Stimulated activated CD4-positive, alpha-beta T cell treated with anti-CD3 and anti-CD28 coated beads, Interleukin-1b, Interleukin-23, amount 100 ng/mL, for 24 hours (primary cell): ENCODE data around the gene SFXN2.

Experiments
- DNase-seq, 4 experiments: peaks; one replicate each; pipeline ENCODE4 v3.0.0-alpha.2; 2020; ENCODE audit warnings: low read depth in 4 of 4, low spot score in 1 of 4

The SFXN2 gene

DNA sequence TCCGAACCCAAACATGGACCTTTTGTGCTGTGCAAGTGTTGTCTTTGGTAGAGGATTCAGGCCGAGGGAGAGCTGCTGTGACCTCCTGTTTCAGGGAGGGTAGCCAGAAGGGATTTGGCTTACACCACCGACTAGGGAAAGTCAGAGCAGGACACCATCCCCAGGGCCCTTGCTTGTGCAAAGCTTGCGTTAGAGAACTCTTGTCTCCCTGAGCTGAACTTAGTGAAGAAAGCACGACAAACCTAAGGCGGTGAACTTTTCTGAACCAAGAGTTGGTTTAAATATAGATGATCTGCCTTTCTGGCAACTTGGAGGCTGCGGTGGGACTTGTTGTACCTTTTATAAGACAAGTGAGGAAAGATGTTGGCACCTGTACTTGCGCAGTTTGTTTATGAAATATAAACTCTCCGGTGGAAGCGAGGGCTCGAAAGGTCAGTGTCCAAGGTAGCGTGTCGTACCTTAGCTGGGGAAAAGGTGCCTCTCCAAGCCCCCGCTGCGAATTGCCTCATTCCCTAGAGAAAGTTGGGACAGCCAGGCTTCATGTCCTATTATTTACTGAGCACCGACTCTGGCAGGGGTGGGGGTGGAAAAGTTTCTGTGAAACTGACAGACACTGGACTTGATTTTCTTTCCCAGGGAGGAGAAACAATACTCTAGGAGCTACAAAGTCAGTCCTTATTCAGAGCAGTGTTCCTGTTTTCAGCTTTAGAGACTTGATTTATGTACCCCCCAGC, 60.9 kb downstream of the SFXN2 start:
- DNase-seq = no peak

DNA sequence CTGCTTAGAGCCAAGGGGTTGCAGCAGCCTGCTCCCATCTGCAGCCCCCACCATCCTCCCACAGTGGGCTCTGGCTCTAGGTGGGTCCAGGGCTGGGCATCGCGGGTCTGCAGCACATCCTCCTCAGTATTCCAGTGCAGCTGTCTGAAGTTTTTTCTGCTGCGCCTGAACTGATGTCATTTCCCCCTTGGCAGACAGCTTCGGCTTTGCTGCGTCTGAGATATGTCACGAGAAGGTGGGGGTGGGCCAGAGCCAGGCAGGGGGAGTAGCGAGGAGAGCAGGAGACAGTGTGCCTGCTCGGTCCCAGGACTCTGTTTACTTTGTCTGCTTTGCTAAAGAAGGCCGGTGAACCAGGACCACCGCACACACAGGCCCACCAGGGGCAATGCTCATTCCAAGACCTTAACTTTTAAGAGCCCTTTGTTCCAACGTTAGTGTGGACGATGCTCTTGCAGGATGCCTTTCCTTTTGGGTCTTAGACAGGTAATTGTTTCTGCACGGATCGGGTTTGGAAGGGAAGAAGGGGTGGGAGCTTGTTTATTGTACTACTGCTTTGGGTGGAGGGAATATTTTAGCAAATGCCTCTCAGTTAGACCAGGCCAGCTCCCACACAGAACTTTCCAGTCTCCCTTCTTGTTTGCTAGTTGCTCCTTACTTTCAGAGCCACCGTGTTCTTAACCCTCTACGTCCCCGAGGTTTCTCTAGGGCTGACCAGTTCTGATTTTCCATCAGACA, 61.7 kb downstream of the SFXN2 start:
- DNase-seq = no peak

DNA sequence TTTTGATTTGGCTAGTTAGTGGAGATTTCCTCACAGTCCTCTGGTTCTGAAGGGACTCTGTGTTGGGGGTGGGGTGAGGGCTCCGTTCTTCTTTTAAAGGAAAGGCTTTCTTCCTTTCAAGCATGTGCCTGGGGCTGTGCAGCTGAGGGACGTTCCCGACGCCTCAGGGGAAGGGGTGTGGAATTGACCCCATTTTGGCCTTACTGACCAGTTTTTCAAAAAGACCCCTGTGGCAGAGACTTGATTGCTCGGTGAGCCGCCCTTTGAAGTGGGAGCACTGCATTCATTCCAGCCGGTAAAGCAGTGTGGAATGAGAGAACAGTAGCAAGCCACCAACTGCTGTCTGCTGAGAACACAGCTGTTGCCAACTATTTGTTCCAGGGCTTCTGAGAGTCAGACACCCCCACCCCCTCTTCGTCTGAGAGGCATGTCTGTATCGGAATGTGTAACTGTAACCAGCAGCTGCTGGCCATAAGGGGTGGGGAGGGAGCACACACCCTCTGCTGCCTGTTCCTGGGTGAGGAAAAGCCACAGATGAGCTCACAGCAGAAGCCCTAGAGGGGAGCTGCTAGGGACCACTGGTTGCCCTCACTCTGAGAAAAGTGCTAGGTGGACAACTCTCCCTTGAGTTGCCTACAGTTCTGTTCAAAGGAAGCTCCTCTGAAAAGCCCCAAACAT, 62.5 kb downstream of the SFXN2 start:
- no peak for DNase-seq

DNA sequence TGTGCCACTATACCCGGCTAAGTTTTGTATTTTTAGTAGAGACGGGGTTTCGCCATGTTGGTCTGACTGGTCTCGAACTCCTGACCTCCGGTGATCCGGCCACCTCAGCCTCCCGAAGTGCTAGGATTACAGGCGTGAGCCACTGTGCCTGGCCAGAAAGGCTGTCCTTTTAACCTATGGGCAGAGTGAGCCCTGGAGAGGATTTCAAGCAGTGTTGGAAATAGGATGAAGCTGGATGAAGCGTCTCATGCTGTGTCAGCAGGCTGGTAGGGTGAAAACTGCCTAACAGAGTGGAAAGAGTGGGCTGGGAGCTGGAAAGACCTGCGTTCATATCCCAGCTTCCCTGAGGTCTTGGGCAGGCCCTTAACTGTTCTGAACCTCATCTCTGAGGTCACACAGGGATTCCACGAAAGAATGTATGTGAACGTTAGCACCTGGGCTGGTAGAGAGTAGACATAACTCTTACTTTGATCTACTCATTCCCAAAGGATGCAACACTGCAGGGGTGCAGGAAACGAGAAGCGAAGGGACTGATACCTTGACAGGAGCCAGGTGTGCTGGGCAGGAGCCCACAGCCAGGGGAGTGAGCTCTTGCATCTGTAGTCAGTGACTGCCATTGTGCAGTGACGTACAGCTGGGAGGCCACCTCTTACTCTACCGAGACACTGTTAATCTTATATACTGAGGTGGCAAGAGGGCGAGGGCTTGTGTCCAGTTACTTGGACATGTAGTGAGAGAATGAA, 63.4 kb downstream of the SFXN2 start:
- no peak for DNase-seq

DNA sequence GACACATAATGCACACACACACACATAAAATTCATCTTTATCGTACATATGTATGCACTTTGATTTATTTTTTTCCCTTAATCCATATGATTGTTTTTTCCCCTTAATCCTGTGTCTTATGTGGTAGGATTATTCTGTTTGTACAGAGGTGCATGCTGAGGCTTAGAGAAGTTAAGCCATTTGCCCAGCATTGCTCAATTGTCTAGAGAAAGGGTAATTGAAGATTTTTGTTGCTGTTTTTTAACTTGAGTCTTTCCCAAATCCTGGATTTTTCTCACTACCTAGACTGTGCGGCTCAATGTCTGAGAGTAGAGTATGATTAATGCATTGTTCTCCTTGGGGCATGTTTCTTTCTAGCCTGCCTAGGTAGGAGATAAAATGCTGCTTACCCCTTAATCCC, 64.3 kb downstream of the SFXN2 start:
- no peak for DNase-seq

DNA sequence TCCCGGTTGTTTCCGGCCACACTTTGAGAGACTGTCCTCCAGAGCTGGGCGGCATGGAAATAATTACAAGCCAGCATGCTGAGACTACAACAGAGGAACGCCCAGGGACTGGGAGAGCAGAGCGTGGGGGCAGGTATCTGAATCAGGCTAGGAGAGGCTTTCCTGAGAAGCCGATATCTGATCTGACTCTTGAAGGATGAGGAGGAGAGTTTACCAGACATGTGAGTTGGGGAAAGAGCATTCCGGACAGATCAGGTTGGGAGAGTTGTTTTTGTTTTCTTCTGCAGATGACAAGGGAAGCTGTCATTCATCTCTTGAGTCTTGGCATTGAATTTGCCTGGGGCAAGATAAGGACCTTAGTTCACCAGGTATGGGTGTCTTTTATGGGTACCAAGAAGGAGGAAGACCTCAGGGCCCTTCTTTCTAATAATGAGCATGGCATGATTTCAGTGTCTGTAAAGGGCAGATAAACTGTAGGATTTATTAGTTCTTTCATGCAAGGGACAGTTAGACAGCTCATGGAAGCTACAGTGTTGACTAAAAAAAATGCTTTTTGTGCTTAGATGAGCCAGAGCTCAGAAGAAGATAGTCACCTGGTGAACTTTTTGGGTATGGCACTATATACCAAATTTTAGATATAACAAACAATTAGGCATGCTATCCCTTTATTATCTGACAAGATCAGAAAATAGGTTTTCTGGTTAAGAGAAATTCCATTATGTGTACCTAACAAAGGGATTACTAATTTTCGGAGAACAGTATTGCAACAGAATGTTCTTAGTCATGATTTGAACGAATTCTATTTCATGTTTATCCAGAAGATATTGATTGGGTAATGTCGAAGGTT, 65.5 kb downstream of the SFXN2 start:
- DNase-seq = no peak

DNA sequence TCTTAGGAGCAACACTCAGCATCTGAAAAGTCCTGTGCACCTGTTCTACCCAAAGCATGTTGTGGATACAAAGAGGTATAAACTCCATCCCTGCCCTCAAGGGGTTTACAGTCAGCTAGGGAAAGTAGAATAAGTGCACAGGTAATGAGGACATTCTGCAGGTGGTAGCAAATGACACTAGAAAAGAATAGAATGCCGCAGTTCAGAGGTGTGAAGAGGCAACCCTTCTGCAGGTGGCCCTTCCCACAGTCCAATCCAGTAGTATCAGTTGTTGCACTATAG, 66.0 kb downstream of the SFXN2 start:
- no peak for DNase-seq

DNA sequence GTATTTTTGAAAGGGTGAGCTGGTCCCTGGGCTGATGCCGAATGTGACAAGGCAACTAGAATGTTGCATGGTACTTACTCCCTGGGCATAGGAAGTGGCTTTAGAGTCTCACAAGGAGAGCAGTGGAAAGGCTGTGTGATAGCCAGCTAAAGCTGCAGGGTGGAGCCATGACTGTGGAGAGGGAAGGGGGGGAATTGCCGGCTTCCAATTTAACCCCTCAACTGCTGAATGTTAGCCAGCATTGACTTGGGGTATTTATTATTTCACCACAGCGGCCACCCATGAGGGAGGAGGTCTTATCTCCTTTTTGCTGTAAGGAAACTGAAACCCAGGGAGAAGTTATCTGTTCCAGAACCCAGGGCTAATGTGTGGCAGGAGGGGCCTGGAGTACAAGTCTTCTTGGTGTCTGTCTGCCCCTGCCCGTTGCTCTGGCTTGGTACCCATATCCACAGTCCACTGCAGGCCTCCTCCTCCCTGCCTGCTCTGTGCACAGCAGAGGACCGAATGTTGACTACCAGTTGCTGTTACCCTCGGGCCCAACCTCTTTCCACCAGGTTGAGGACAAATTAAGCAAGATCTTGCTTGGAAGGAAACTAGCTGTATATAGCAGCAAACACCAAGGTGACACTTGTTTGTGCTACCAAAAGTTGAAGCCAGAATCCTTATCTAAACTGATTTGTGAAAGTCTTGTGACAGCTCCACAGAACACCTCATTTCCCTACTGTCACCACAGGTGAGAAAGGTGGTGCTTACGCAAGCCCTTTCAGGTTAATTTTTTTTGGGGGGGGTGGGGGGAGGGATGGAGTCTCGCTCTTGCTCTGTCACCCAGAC, 66.9 kb downstream of the SFXN2 start:
- DNase-seq = no peak

DNA sequence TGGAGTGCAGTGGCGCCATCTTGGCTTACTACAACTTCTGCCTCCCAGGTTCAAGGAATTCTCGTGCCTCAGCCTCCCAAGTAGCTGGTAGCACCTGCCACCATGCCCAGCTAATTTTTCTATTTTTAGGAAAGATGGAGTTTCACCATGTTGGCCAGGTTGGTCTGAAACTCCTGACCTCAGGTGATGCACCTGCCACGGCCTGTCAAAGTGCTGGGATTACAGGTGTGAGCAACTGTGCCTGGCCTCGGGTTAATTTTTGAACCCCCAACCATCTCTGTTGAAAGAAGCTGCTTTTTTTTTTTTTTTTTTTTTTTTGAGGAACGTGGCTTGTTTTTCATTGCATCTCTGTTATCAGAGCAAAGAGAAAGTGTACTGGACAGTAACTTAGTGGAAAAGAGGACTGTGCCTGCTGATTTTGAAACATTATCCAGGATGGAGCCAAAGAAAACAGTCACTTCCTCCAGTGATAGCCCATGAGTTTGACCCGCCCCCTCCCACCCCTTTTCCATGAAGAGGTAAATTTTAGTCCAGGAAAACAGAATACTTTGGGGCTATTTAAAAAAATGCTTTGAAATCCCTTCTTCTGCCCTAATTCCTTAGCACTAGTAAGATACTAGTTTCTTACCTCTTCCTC, 67.6 kb downstream of the SFXN2 start:
- DNase-seq = no peak

DNA sequence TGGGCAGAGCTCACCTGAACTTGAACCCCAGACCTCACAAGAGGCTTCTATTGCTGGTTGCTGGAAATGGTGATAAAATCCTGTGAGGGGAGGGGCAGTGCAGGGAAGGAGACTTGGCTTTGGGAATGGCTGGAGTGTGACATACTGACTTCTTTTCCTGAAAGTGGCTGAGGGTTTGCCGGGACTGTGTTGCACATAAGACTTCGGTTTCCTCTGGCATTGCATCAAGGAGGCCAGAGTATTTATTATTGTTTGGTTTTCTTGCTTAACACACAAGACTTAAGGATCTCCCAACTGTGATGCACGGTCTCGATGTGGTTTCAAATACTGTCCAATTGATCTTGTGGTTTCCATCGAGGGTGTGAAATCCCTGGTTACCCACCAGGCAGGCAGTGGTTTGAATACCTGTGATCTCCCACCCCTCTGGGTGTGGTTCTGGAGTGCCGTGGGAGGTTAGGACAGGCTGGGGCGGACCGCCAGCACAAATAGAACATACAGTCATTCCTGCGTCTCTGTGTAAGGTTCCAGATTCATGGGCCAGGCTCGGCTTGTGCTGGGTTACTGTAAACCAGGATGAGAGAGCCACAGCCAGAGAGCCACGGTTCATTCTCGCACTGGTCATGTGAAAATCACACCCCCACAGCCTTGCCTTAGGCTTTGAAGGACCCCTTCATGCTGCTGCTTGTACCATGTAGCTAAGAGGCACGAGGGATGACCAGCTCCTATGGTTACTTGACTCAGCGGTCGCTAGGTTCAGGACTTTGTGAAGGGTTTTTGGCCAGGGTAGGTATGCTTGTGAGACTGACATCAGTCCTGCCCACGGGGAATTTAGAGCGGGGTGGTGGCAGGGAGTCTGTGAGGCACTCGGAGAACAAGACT, 68.5 kb downstream of the SFXN2 start:
- DNase-seq = no peak

DNA sequence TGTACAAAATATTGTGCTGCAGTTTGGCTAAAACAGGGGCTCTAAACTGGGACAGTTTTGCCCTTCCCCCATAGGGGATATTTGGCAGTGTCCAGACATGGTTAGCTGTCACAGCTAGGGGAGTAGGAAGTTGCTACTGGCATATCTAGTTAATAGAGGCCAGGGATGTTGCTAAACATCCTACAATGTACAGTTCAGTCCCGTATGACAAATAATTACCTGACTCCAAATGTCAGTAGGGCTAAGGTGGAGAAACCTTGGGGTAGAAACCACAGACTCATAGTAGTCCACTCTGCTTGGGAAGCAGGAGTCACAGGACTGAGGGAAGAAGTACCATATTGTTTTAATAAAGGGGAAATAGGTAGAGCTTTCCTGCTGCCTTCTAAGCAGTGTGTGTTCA, 69.1 kb downstream of the SFXN2 start:
- DNase-seq = no peak

DNA sequence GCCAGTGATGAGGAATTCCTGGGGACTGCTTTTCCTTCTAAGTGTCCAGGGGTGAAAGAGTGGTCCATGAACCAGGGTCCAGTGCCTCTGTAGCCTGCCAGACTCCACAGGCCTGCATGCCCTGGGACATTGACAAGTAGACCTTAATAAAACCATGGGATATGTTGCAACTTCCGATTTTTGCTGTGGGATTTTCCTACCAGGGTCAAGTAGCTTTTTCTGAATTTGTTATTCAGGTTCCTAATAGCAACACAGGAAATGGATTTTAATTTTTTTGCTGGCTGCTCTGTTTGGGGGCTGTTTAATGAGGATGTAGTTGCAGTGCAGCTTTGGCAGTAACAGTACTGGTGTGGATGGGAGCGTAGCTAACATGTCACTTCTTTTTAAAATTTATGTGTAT, 71.4 kb downstream of the SFXN2 start:
- no peak for DNase-seq

DNA sequence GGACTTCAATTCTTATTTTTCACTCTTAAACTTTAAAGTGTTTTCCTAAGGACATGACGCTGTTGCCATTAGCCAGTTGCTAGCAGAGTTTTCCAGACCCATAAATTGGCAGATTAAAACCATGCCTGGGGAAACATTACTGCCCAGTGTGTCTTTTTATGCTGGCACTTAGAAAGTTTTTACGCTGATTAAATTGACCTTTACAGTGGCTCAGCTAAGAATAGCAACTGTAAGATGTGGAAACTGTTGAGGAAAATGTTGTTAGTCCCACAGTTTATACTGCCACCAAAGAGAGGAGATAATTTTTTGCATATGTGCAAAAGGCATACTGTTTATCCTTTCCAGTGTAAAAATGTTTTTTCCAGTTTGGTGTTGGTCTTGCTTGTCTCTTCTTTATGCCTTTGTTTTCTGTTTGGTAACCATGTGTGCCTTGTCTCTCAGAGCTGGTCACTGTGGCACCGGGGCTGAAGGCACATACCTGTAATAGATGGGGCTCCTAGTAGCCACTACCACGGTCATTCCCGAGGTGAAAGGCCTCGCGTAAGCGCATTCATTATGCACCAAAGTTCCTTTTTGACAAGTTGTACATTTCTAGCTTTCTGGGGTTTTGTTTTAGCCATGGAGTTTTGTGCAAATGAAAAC, 77.4 kb downstream of the SFXN2 start:
- DNase-seq = no peak
